Activated CD4-positive, CD25-positive, alpha-beta regulatory T cell treated with anti-CD3 and anti-CD28 coated beads, Interleukin-2, amount 50 U/mL, for 16 hours (primary cell): Measurements from ENCODE around the gene OSBPL9.
"Not testable (repeated sequence)": the region's sequence is repeated elsewhere in the genome, so short reads cannot be mapped to it uniquely, and the experiment has no call there.

ENCODE experiments used
- DNase-seq: peaks from one replicate; pipeline ENCODE4 v3.0.0-alpha.2; 2020; ENCODE audit warnings: low read depth, low spot score

OSBPL9 gene

DNA sequence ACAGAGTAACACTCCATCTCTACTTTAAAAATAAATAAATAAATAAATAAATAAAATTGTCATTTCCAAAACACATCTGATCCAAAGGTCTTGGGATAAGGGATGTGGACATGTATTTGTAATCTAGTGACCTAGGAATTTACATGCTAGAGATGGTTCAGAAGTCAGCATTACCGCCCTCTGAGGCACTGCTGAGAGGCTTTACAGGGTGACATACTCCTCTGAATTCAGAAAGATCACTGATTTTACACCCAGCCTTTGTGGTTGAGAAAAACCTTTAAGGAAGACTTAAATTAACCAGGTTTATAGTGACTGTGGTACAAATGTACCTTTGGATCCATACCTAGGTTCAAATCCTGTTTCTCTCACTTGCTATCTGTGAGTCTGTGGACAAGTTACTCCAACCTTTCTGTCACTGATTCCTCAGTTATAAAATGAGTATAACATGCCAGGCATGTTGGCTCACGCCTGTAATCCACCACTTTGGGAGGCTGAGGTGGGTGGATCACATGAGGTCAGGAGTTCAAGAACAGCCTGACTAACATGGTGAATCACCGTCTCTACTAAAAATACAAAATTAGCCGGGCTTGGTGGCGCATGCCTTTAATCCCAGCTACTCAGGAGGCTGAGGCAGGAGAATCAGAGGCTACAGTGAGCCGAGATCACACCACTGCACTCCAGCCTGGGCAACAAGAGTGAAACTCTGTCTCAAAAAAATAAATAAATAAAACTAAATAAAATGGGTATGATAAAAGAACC is 20.1 kb downstream of the OSBPL9 start:
- no peak for DNase-seq

DNA sequence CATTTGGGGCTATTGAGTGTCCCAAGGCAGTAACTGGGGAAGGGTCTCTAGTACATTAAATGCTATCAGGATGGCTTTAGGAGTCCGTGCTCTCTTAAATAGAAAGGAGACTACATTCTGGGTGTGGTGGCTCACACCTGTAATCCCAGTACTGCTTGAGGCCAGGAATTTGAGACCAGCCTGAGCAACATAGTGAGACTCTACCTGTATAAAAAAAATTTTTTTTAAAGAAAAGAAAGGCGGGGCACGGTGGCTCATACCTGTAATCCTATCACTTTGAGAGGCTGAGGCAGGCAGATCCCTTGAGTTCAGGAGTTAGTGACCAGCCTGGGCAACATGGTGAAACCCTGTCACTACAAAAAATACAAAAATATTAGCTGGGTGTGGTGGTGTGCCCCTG is 21.5 kb downstream of the OSBPL9 start:
- no peak for DNase-seq

DNA sequence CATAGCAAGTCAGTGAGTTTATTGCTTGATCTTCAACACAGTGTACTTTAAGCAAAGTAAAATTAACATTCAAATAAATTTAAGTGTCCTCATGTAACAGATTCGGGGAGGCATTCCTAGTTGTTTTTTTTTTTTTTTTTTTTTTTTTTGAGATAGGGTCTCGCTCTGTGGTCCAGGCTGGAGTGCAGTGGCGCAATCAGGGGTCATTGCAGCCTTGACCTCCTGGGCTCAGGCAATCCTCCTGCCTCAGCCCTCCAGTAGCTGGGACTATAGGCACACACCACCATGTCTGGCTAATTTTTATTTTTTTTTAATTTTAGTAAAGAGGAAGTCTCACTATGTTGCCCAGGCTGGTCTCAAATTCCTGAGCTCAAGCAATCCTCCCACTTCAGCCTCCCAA is 22.8 kb downstream of the OSBPL9 start:
- DNase-seq, result no peak

DNA sequence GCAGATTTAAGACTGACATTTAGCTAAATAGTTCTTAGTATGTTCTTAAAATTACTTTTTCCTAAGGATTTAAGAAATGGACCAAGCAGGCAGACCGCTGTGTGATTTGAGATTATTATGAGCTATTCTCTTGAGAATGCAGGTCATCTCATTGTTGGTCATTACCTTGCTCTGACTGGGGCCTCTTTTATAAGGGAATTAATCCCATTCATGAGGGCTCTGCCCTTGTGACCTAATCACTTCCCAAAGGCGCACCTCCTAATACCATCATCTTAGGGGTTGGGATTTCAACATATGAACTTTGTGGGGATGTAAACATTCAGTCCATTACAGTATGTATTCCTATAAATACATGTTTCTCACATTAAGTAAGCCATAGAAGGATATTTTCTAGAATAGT is 24.2 kb downstream of the OSBPL9 start:
- DNase-seq, result no peak

DNA sequence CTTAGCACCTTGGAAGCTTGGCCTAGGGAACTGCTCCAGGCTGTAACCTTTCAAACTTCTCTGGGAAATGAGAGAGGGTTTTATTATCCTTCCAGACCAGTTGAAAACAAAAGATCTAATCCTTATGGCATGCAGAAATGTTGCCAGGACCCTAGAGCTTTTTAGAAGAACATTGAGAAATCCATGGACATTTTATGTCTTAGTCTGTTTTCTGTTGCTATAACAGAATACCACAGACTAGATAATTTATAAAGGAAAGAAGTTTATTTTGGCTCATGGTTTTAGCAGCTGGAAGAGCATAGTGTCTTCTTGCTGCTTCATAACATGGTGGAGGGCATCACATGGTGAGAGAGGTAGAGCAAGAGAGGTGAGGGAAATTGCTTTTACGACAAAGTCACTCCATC is 25.8 kb downstream of the OSBPL9 start:
- DNase-seq, result no peak

DNA sequence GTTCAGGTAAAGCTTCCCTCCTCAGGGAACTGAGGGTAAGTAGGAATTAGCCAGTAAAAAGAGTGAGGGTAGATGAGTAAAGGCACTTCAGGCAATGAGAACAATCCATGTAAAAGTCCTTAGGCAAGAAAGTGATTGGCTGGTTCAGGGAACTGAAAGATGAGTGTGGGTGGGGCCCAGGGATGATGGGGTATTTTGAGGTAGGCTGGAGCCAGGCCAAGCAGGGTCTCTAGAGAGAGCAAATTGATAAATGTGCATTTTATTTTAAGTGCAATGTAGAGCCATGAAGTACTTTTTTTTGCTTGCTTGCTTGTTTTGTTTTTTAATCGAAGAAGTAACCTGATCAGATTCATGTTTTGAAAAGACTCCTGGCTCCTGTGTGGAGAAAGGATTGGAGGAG is 26.5 kb downstream of the OSBPL9 start:
- DNase-seq, result no peak

DNA sequence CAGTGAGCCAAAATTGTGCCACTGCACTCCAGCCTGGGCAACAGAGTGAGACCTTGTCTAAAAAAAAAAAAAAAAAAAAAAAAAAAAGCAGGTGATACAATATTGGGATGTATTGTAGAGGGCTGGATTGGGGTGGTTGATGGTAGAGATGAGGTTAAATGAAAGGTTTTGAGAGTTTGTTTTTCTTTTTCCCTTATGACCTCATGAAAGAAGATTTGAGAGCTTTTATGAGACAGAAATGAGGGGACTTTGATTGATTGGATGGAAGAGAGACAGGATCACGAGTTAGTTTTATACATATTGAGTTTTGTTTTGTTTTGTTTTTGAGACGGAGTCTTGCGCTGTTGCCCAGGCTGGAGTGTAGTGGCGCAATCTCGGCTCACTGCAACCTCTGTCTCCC is 27.1 kb downstream of the OSBPL9 start:
- no peak for DNase-seq

DNA sequence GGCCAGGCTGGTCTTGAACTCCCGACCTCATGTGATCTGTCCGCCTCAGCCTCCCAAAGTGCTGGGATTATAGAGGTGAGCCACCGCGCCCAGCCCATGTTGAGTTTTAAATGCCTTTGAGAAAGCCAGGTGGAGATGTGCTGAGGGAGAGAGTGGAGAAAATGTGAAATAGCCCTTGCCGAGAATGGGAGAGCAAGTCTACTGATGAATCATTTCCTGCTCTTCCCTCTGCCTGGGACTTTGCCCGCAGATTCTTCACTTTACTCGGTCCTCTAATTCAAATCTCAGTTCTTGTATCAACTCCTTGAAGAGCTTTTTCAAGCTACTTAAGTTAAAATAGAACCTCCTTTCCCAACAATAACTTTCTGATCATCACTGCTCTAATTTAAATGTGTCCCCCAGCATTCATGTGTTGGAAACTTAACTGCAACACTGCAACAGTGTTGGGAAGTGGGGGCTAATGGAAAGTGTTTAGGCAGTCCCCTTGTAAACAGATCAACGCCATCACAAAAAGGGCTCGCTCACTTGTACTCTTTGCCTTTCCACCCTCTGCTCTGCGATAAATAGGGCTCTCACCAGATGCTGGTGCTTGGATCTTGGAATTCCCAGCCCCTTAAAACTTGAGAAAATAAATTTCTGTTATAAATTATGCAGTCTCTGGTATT is 27.8 kb downstream of the OSBPL9 start:
- no peak for DNase-seq

DNA sequence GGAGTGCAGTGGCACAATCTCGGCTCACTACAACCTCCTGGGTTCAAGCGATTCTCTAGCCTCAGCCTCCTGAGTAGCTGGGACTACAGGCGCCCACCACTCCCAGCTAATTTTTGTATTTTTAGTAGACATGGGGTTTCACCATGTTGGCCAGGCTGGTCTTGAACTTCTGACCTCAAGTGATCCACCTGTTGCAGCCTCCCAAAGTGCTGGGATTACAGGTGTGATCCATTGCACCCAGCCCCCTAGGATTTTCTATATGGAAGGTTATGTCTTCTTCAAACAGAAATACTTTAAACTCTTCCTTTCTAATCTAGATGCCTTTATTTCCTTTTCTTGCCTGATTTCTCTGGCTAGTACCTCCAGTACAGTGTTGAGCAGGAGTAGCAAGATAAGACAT is 29.7 kb downstream of the OSBPL9 start:
- DNase-seq, result not testable (repeated sequence)

DNA sequence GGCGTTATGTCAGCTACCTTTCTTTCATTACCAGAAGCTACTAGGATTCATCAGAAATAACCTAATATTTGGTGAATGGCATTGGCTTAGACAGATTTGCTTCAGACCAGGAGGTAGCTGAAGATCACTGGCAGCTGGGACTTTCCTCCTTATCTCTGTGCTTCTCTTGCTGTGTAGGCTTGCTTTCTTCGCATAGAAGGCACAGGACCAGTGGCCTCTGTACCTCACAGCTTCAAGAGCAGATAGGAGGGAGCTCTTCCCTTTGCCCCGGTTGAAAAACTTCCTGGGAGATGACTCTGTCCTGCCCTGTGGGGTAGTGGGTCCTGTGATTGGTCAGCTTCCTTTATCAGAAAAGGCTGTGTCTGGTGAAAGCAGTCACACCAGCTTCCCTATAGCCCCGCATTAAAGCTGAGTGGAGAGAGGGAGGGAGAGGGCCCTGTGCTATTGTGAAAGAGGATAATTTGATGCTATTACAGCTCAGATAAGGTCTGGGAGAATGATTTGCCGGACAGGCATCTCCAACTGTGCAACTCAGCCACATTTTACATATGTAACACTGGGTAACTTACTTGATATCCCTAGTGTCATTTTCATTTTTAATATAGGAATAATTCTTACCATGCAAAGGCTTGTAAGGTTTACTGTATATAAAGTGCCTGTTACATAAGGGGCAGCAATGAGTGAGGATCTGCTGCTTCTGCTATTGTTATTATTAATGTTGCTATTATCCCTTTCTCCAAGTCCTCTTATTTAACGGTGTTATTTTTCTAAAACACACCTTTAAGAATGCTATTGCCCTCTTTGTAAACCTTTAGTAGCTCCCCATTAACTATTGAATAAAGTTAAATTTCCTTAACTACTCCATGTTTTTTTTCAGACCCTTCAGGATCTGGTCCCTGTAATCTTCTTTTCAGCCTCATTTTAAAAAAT is 31.6 kb downstream of the OSBPL9 start:
- no peak for DNase-seq

DNA sequence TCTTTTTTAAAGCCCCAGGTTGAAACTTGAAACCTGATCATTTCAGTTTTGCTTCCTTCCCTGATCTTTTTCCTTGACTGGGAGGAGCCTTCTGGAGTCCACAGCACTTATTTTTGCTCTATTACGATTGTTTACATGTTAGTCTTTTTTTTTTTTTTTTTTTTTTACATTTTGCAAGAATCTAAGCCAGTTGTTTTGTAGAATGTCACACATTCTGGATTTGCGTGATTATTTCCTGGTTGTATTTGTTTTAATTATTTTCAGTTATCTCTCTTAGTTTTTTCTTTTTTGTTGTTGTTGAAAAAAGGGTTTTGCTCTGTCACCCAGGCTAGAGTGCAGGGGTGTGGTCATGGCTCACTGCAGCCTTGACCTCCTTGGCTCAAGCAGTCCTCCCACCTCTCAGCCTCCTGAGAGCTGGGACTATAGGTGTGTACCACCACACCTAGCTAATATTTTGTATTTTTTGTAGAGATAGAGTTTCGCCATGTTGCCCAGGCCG is 32.8 kb downstream of the OSBPL9 start:
- no peak for DNase-seq

DNA sequence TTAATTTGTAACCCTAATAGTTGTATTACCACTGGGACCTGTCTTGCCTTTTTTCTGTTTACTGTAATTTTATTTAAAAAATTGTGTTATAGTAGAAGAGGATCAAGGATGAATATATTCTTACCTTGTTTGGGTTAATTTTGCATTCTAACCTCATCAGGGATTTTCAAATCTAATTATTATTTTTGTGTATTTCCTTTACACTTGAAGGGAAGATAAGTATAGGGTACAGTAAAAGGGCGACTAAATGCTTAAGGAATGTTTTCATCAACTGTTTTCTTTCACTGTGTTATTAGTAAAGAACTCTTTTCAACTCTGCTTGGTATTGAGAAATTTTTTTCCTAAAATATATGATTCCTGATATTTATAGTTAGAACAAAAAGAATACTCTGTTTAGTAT is 33.3 kb downstream of the OSBPL9 start:
- DNase-seq, result no peak

DNA sequence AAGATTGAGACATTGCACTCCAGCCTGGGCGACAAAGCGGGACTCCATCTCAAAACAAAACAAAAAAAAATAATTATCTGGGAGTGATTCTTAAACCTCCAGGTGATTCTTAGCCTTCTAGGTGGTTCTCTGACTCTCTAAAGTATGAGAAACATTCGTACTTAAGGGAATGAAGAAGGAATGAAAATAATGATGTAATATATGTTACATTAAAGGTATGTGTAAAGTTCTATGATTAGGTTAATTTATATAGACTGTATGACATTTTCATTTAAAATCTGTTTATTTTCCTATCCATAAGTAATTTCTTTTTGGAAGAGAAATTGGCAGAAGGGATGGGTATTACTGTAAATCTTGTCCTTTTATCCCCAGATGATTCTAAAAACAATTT is 34.7 kb downstream of the OSBPL9 start:
- DNase-seq, result no peak

DNA sequence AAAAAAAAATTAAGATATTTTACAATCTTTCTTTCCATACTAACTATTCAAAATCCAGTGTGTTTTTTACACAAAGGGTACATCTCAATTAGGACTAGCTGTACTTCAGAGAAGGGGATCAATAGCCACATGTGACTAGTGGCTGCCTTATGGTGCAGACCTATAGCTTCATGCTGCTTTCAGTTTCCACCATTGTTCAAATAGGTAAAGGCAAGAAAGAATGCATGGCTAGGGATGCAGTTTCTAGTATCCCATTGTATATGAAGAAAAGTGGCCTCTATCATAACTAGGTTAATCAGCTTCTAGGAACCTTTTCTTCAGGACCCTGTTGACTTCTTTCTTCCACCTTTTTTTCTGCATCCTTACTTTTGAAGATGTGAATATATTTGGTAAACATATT is 35.7 kb downstream of the OSBPL9 start:
- DNase-seq, result no peak

DNA sequence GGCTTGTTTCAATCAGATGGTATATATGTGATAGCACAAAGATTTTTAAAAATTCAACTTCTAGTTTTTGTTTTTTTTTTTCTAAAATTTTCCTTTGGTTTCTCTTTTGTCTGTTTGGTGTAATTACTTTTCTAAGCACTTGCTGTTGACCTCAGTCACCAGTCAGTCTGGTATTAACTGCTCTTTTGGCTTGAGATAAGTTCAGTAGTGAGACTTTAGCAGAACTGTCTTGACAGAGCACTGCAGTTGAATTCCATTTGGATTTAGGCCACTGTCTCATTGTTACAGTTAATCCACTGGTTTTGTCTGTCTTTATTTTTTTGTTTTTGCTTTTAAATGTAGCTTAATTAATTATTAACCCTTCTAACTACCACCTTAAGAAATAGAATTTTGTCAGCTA is 36.2 kb downstream of the OSBPL9 start:
- DNase-seq, result no peak

DNA sequence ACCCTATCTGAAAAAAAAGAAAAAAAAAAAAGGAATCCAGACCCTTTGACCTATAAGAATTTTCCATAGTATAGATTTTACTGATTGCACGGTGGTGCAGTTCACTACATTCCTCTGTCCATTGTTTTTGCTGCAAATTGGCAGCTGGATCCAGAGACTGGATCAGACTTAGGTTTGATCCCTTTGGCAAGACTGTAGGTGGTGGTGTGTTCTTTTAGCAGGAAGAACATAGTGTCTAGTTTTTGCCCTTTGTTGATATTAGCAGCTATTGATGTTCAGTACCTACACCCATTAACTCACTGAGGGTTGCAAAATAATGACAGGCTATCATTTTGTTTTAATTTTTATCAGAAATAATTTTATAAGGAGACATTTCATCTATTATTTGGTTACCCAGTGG is 37.1 kb downstream of the OSBPL9 start:
- DNase-seq, result no peak

DNA sequence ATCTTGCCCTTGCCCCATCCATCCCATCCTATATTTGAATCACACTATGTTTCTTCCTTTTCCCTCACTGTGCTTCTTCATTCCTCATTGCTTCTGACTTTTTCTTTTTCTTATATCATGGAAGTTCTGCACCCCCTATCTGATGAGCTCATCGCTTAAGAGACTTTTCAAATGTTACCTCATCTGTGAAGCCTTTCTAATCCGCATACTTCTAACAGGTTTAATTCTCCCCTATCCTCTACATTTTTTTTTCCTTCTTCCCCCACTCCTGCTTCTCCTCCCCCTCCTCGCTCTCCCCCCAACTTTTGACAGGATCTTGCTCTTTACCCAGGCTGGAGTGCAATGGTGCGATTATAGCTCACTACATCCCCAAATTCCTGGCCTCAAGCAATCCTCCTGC is 39.5 kb downstream of the OSBPL9 start:
- DNase-seq, result no peak

DNA sequence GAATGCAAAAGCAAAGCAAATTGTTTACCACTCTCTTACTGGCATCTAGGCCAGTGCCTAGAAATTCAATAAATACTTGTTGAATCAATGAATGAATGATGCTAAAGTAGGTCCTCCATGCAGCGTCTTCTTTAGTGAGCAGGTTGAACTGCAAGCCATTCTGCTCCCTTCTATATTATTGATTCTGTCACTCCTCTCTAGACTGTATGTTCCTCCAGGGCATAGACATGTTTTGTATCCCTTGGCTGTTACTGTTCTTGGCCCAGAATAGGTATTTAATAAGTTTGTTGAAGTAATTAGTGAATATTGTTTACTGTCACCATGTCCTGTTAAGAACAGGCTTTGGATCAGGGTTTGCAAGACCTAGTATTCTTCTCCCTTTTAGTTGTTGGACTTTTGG is 43.7 kb downstream of the OSBPL9 start:
- DNase-seq, result no peak

DNA sequence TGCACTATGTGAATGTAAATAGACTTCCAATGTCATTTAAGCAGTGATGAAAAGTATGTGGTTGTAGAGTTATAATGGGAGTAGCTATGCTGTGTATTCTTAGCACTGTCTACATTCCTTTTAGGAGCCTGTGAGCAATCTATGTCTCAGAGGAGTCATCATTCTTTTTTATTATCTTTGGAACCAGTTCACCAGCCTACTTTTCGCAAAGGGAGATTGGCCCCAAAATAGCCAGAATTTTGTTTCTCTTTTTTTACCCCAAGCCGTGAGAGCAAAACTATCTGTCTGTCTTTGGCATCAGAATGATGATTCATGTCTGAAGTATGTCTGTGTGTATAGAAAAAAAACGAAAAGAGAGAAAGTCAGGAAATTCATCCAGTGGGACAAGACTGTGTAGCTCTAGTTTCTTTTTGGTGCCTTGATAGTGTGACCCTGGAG is 44.2 kb downstream of the OSBPL9 start:
- DNase-seq, result no peak

DNA sequence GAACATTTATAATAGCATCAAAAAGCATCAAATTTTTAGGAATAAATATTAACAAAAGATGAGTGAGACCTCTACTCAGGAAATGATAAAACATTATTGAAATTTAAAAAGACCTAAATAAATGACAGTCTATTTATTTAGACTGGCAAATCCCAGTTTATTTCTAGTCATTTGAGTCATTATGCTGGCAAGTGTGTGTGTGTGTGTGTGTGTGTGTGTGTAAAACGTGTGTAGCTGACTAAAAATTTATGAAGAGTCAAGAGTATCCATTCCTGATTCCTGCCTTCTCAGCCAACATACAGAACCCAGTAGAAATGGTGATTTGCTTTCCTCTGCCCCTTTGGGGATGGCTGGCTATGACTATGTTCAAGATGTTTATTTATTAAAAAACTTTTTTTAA is 46.2 kb downstream of the OSBPL9 start:
- no peak for DNase-seq

DNA sequence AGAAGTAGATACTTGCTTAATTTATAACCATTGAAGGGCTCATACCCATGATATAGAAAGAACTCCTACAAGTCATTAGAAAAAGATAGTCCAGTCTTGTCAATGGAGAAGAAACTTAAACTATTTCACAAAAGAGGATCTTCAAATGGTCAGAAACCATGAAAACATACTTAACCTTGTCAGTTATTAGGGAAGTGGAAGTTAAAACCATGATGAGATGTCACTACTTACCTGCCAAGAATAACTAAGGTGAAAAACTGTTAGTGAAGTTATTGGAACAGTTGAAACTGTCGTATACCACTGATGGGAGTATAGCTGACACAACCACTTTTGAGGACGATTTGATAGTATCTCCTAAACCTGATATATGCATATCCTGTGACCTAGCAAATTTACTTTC is 46.8 kb downstream of the OSBPL9 start:
- no peak for DNase-seq
